Hematopoietic multipotent progenitor cell treated with erythropoietin and hydrocortisone succinate and interleukin-3 and kit ligand, for 6 days (in vitro differentiated cells): Measurements from ENCODE around the gene UBTD1.
A peak's percentile ranks its signal among the peaks of the same experiment; 100 is the strongest.
"Not testable (repeated sequence)": the region's sequence is repeated elsewhere in the genome, so short reads cannot be mapped to it uniquely, and the experiment has no call there.

Source experiments
- DNase-seq: peaks from one replicate; pipeline ENCODE4 v3.0.0-alpha.2; 2015

UBTD1 gene

DNA sequence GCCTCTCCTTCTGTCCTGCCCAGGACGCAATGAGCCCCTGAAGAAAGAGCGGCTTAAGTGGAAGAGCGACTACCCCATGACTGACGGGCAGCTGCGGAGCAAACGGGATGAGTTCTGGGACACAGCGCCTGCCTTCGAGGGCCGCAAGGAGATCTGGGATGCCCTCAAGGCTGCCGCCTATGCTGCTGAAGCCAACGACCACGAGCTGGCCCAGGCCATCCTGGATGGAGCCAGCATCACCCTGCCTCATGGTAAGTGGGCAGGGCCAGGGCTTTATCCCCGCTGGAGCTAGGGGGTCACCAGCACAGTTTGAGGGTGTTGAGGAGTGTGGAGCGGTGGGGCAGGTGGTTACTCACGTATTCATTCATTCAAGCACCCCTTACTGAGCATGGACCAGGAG lies 69.2 kb downstream of the UBTD1 start:
- no peak for DNase-seq

DNA sequence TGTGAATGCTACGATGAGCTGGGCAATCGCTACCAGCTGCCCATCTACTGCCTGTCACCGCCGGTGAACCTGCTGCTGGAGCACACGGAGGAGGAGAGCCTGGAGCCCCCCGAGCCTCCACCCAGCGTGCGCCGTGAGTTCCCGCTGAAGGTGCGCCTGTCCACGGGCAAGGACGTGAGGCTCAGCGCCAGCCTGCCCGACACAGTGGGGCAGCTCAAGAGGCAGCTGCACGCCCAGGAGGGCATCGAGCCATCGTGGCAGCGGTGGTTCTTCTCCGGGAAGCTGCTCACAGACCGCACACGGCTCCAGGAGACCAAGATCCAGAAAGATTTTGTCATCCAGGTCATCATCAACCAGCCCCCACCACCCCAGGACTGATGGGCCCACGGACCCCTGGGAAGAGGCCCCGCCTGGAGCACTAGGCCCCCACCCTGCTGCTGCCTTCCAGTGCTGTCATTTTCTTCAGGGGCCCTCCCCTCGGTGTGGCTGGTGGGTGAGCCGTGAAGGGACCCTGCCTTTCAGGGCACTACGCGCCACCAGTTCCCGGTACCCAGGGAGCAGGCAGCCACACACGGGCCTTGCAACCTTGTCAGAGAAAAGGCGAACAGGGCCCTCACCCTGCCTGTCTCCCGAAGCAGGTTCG lies 71.5 kb downstream of the UBTD1 start:
- no peak for DNase-seq

DNA sequence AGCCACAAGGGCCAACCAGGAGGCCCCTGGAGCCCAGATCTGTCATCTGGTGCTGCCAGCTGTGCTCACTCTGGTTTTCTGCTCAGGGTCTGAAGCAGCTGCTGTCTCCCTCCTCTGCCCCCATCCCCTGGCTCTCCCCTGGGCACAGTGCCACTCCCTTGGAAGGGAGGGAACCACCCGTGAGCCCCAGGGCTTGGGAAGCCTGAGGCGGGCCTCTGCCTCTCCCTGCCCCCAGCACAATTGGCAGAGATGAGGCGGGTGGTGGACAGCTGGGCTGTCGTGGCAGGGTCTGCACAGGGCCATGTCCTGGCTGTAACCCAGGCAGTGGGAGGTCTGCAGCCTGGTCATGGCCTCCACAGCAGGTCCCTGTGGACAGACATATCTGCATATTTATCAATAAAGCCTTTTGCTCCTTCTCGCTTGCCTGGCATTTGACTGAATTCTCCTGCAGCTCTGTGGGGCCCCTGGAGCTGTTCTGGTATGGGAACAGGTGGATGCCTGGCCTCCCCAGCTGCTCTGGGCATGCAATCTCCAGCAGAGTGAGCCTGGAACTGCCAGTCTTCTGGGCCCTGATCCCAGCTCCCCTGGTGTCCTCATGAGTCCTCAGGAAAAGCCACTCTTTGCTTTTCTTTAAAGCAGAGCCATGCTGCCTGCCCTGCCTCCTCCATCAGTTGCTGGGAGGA lies 72.2 kb downstream of the UBTD1 start:
- DNase-seq = no peak

DNA sequence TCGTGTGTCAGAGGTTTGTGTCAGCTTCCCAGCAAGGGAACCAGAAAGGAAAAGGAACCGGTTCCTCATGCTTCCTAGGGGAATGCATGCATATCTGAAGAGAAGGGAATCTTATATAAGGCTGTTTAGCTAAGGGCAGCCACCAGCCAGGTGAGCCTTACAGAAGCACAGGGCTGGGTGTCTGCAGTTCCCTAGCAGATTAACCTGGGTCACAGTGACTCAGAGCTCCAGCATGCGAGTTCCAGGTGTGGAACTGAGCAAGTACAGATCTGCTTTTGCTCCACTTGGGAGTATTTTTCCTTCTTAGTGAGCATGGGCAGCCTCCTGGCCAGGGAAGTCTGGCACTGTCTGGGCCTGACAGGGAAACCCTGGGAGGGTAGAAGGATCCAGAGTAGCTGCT lies 72.9 kb downstream of the UBTD1 start:
- DNase-seq = no peak

DNA sequence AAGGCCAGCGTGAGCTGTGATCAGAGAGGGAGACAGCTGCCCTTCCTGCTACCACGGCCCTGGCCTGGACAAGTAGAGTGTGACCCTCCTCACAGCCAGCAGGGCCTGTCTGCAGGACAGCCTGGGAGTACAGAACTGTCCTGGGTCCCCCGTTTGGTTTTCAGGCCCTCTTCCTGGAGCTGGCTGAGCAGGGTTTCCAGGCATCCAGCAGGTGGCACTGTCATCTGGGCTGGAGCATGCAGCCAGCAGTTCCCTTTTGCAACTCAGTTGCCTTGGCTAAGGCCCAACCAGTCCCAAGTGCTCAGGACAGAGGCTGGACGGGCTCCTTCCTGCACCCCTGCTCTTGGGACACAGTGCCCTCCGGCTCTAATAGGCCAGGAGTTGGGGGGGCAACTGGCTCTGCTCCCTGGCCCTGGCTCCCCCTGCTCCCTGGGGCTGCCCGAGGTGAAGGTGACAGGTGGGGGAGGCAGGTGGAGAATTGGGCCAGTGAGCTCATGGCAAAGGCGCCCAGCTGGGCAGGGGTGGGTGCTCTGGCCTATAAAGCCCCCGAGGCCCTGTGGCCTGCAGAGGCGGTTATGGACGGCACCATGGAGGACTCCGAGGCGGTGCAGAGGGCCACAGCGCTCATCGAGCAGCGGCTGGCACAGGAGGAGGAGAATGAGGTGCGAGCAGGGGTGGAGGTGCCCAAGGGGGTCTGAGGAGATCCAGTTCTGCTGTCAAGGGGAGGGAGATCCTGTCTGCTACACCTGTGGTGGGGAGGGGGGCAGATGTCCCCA lies 73.7 kb downstream of the UBTD1 start, which contains the start of gene ANKRD2:
Gene ANKRD2 (plus strand): TSS at position 566 of the 776 bp plus-strand sequence. CDS start 10 bp downstream, at position 576.
- DNase-seq = peak; percentile 92

DNA sequence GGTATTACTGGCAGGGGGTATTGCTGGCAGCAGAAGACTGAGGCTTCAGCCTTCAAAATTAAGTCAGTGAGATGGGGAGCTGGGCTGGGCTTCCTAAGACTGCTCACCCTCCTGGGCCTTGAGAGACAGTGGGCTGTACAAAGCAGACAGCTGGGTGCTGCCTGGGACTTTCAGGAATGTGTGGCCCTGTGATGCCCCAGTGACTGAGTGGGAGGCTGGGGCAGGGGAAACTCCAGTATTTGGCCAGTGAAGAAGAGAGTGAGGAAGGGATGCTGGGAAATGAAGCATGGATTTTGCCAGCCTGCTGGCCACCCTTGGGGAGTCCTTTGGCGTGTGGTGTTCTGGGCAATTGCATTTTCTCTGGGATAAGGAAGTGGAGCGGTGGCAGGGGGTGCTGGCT lies 74.3 kb downstream of the UBTD1 start:
- no peak for DNase-seq

DNA sequence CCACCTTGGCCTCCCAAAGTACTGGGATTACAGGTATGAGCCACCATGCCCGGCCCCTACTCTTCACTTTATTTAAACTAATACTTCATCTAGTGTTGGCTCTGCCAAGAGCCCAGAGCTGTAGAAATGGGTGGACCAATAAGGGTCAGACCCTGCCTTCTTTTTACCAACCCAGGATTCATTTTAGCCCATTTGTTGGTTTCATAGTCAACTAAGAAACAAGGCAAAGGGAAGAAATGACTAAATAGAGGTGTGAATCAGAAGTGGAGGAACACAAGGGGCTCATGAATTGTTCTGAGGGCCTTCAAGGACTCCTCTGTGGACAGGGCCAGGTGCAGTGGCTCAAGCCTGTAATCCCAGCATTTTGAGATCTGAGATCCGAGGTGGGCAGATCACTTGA lies 74.9 kb downstream of the UBTD1 start:
- no peak for DNase-seq

GRCh38 chr10:97574374-97575126 lies 75.8 kb downstream of the UBTD1 start:
- DNase-seq = peak; percentile 71

DNA sequence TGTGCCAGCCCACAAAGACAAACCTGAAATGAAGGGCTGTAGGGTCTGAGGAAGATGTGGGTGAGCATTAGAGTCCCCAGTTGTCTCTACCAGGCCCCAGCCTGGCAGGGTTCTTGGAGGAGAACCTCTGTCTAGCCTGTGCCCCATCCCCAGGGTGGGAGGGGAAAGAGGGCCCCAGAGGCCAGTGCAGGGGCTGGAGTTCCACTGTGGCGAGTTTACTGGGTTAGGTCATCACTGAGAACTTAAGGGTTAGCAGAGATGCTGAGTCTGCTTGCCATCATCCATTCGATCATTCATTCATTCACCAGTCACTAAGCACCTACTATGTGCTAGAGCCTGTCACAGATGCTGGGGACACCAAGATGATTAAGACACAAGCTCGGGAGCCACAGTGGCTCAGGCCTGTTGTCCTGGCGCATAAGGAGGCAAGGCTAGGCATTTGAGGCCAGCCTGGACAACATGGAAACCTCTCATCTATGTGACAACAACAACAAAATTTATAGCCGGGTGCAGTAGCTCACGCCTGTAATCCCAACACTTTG lies 76.5 kb downstream of the UBTD1 start:
- no peak for DNase-seq

GRCh38 chr10:97576487-97576886 lies 77.8 kb downstream of the UBTD1 start:
- DNase-seq = not testable (repeated sequence)

DNA sequence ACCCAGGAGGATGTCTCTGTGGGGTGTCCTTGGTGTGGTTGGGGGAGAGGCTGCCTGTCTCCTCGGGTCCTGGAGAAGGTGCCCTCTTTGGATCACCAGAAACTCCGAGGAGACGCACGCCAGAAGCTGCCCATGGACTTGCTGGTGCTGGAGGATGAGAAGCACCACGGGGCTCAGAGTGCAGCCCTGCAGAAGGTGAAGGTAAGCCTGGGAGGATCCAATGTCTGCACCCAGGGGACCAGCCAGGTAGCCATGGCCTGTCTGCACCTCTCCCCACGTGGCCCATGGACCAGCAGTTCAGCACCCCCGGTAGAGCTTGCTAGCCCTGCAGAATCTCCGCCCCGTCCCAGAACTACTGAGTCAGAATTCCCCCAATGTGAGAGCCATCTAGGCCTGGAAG lies 79.0 kb downstream of the UBTD1 start:
- no peak for DNase-seq

- no peak for DNase-seq
These were observed 79.6 kb downstream of the UBTD1 start for GRCh38 chr10:97578171-97578844.

GRCh38 chr10:97580421-97581367 lies 82.0 kb downstream of the UBTD1 start:
- DNase-seq = no peak

DNA sequence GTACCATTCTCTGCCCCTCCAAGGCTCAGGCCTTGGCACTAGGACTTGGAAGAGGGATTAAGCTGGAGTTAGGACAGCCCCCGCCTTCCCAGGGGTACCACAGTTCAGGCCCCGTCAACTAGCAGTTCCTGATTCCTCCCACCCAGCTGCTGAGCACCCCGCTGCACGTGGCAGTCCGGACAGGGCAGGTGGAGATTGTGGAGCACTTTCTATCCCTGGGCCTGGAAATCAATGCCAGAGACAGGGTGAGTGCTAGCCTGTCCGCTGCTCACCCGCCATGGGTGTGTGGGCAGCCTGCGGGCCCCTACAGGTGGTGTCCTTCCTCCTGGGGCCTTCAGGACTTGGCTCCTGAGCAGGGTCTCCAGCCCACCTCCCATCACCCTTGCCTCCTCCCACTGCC lies 83.4 kb downstream of the UBTD1 start:
- DNase-seq = no peak

GRCh38 chr10:97583476-97583875 lies 84.8 kb downstream of the UBTD1 start:
- no peak for DNase-seq

DNA sequence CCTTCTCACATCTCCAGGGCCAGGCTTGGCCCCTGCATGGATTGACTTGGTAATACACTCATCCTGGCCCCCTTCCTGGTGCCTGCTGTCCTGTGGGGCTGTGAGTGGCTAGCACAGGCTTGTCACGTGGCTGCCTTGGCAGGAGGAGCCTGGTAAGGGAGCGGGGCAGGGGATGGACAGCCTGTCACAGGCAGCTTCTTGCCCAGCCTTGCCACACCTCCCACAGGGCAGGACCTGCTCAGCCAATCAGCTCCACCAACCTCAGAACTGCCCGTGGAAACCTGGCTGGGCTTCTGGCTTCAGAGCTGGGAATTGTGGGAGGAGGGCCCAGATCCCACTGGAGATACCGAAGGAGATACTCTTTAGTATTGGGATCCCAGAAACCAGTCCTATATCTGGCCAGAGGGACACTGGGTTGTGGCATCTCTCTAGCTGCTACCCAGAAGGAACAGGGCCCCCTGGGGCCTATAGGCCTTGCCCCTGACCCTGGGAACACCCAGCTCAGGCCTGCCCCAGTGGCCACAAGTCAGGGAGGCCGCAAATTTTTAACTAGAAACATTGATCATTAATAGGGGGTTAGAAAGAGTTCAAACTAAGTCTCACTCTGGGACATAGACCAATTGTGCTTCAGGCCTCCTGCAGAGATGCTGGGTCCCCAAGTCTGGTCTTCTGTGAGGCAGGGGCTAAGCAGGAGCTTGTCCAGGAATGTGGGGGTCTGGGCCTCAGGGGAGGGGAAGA lies 85.5 kb downstream of the UBTD1 start, which contains the start of gene HOGA1:
Gene HOGA1 (plus strand): TSS at position 330 of the 738 bp plus-strand sequence. CDS start 315 bp downstream, at position 645.
- DNase-seq = peak; percentile 39

DNA sequence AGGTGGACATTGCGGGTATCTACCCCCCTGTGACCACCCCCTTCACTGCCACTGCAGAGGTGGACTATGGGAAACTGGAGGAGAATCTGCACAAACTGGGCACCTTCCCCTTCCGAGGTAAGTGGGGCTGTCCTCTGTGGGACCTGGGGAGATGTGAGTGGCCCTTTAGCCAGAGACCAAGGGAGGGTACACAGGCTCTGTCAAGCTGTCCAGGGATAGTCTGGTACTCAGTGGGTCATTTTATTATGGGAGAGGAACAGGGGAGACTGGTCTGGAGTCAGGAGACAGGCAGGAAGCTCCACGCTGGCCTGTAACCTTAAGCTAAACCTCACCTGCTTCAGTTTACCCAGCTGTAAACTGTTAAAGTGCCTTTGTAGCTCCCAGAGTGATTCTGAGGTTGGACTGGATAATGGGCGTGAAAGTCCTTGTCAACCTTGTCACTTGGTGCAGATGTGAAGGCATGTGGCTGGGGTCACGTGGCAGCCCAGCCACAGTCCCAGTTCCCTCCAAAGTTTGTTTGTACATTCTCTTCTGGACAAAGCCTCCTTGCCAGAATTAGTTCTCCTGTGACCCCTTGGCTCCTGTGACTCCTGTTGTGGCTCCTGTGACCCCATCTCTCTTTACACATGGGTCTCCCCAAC lies 86.2 kb downstream of the UBTD1 start:
- no peak for DNase-seq

- no peak for DNase-seq
These were observed 86.7 kb downstream of the UBTD1 start for GRCh38 chr10:97585439-97585811.

- DNase-seq = no peak
These were observed 88.5 kb downstream of the UBTD1 start for GRCh38 chr10:97587183-97587582.

GRCh38 chr10:97589479-97589878 lies 90.8 kb downstream of the UBTD1 start, which contains the start of gene C10orf62:
Gene C10orf62 (plus strand): TSS chr10:97589721. CDS start chr10:97589898, 177 bp downstream.
- no peak for DNase-seq
